SK-N-MC (cell line): ENCODE results near the gene TWSG1.

Experiments
- DNase-seq: peaks from one replicate; pipeline ENCODE4 v3.0.0-alpha.2; 2011; ENCODE audit warnings: low read depth, low spot score
- H3K27ac ChIP-seq: fragments of 200-600 bp; sonication (generic); 2 replicates; pipeline ENCODE4 v1.5.1; 2016; ENCODE audit warnings: mixed run types
- H3K36me3 ChIP-seq: fragments of 200-600 bp; sonication (generic); 2 replicates; pipeline ENCODE4 v1.6.1; 2017; ENCODE audit warnings: antibody characterized with exemption, low read length, mixed read lengths; ENCODE audit not compliant: insufficient read depth
- H3K4me3 ChIP-seq: fragments of 200-600 bp; sonication (generic); 2 replicates; pipeline ENCODE4 v1.5.1; 2016
- H3K9ac ChIP-seq: fragments of 200-600 bp; sonication (generic); 2 replicates; pipeline ENCODE4 v1.8.0; 2017; ENCODE audit warnings: mixed run types, mixed read lengths; ENCODE audit not compliant: insufficient read length
- H3K9me3 ChIP-seq: fragments of 200-600 bp; sonication (generic); 2 replicates; pipeline ENCODE4 v1.6.1; 2017; ENCODE audit warnings: low read depth, mild to moderate bottlenecking, antibody characterized with exemption, low read length, moderate library complexity, mixed read lengths
- EZH2 ChIP-seq: fragments of 200-600 bp; sonication (generic); IDR thresholded peaks from one replicate; pipeline ENCODE4 v1.6.1; 2017; ENCODE audit warnings: antibody characterized with exemption
- FOXP2 ChIP-seq: optimal IDR thresholded peaks from 2 replicates; pipeline ENCODE3; 2011; ENCODE audit warnings: mild to moderate bottlenecking, moderate library complexity; ENCODE audit not compliant: insufficient read depth; ENCODE audit errors: extremely low read length, control extremely low read depth
- POLR2AphosphoS5 ChIP-seq: IDR thresholded peaks from 2 replicates; pipeline ENCODE4 v1.6.1; 2012; ENCODE audit warnings: mild to moderate bottlenecking, low read depth, low read length, borderline replicate concordance

TWSG1 gene

GRCh38 chr18:9405130-9405529 lies 70.6 kb downstream of the TWSG1 start:
- no peak overlapping the region for H3K4me3 ChIP-seq
- no peaks in the 10 kb centered on the region for H3K9me3 ChIP-seq
- H3K9ac ChIP-seq, result no peak overlapping the region
- no peaks in the 10 kb centered on the region for H3K36me3 ChIP-seq
- no peak for TF ChIP-seq POLR2AphosphoS5
- TF ChIP-seq EZH2, result no peak
- TF ChIP-seq FOXP2, result no peak
- no peak overlapping the region for H3K27ac ChIP-seq
- DNase-seq, result no peak

- no peak for TF ChIP-seq EZH2
- no peak for TF ChIP-seq POLR2AphosphoS5
- TF ChIP-seq FOXP2, result no peak
- Histone ChIP-seq H3K36me3 (no peaks in the 10 kb centered on the region), H3K9me3 (no peaks in the 10 kb centered on the region), H3K9ac (no peak overlapping the region), H3K27ac (no peak overlapping the region), H3K4me3 (no peak overlapping the region)
- DNase-seq, result no peak
These were observed 71.4 kb downstream of the TWSG1 start for GRCh38 chr18:9405977-9406376.

- DNase-seq, result no peak
- H3K36me3 ChIP-seq, result no peaks in the 10 kb centered on the region
These were observed 75.9 kb downstream of the TWSG1 start for GRCh38 chr18:9410515-9410914.

GRCh38 chr18:9413576-9413975 lies 79.0 kb downstream of the TWSG1 start:
- H3K9ac ChIP-seq, result no peak overlapping the region
- H3K9me3 ChIP-seq, result no peaks in the 10 kb centered on the region
- H3K36me3 ChIP-seq, result no peaks in the 10 kb centered on the region
- no peak for DNase-seq
- no peak overlapping the region for H3K4me3 ChIP-seq
- no peak overlapping the region for H3K27ac ChIP-seq
- TF ChIP-seq POLR2AphosphoS5 (no peak), FOXP2 (no peak), EZH2 (no peak)

More at GRCh38 chr18:9410515-9410914, 75.9 kb downstream of the TWSG1 start:
- H3K9ac ChIP-seq, result no peak overlapping the region
- no peak for TF ChIP-seq EZH2
- no peak for TF ChIP-seq POLR2AphosphoS5
- no peak for TF ChIP-seq FOXP2
- H3K4me3 ChIP-seq, result no peak overlapping the region
- no peaks in the 10 kb centered on the region for H3K9me3 ChIP-seq
- H3K27ac ChIP-seq, result no peak overlapping the region

GRCh38 chr18:9416563-9417072 lies 82.0 kb downstream of the TWSG1 start:
- Histone ChIP-seq H3K27ac (no peak overlapping the region), H3K36me3 (no peaks in the 10 kb centered on the region), H3K9ac (no peak overlapping the region), H3K9me3 (no peaks in the 10 kb centered on the region), H3K4me3 (0 out of 2 replicates have a peak overlapping the region, but pooled peaks have one; percentile 9)
- TF ChIP-seq POLR2AphosphoS5 (no peak), FOXP2 (no peak), EZH2 (no peak)
- no peak for DNase-seq

GRCh38 chr18:9417073-9417851 lies 82.7 kb downstream of the TWSG1 start:
- Histone ChIP-seq H3K4me3 (0 out of 2 replicates have a peak overlapping the region, but pooled peaks have one; percentile 9), H3K9ac (peak overlapping the region; percentile 29), H3K27ac (no peak overlapping the region), H3K9me3 (no peaks in the 10 kb centered on the region), H3K36me3 (no peaks in the 10 kb centered on the region)
- TF ChIP-seq FOXP2 (no peak), POLR2AphosphoS5 (no peak), EZH2 (no peak)
- no peak for DNase-seq

GRCh38 chr18:9418047-9418690 lies 83.6 kb downstream of the TWSG1 start:
- DNase-seq, result no peak
- no peak overlapping the region for H3K27ac ChIP-seq
- TF ChIP-seq EZH2 (no peak), FOXP2 (no peak), POLR2AphosphoS5 (no peak)
- H3K9ac ChIP-seq, result no peak overlapping the region
- no peaks in the 10 kb centered on the region for H3K36me3 ChIP-seq
- no peak overlapping the region for H3K4me3 ChIP-seq
- no peaks in the 10 kb centered on the region for H3K9me3 ChIP-seq

- TF ChIP-seq EZH2 (no peak), FOXP2 (no peak), POLR2AphosphoS5 (no peak)
- H3K9me3 ChIP-seq, result no peaks in the 10 kb centered on the region
- no peak overlapping the region for H3K27ac ChIP-seq
- H3K9ac ChIP-seq, result no peak overlapping the region
- H3K4me3 ChIP-seq, result no peak overlapping the region
- no peaks in the 10 kb centered on the region for H3K36me3 ChIP-seq
- DNase-seq, result no peak
These were observed 85.5 kb downstream of the TWSG1 start for GRCh38 chr18:9419956-9420631.
